Lung (tissue), 12 donors: Measurements from ENCODE around the gene RBP3. TPM values are rescaled to one million over a fixed set of nuclear protein-coding genes. Genes with fewer than 3 reads are reported as not detected.

Source experiments
- ATAC-seq: fragments of 200-7000 bp; cut with Tn5 transposase; one replicate; pipeline ENCODE4 v1.9.1; 2020; ENCODE audit warnings: moderate number of reproducible peaks; ENCODE audit not compliant: insufficient read depth, low FRiP score
- DNase-seq, 3 donors: peaks; one replicate each; pipeline ENCODE4 v3.0.0-alpha.2; 2013 to 2017
- H3K27ac ChIP-seq, 2 donors: one replicate each; pipeline ENCODE4 v1.5.1; 2013; ENCODE audit warnings: mild to moderate bottlenecking in 2 of 2, moderate library complexity in 2 of 2, control low read depth in 1 of 2, inconsistent platforms in 1 of 2, low read depth in 1 of 2, low read length in 1 of 2
- H3K27me3 ChIP-seq, 3 donors: one replicate each; pipeline ENCODE4 v1.5.1; 2013; ENCODE audit warnings: low read length in 2 of 3; ENCODE audit not compliant: control insufficient read depth in 3 of 3, insufficient read depth in 3 of 3
- H3K36me3 ChIP-seq, 4 donors: one replicate each; pipeline ENCODE4 v1.5.1; 2013; ENCODE audit warnings: low read length in 4 of 4, mild to moderate bottlenecking in 1 of 4, moderate library complexity in 1 of 4; ENCODE audit not compliant: control insufficient read depth in 4 of 4, insufficient read depth in 4 of 4
- H3K4me1 ChIP-seq, 5 donors: one replicate each; pipeline ENCODE4 v1.5.1; 2013; ENCODE audit warnings: low read length in 5 of 5, mild to moderate bottlenecking in 2 of 5, moderate library complexity in 1 of 5; ENCODE audit not compliant: control insufficient read depth in 5 of 5, insufficient read depth in 5 of 5
- H3K4me3 ChIP-seq: one replicate; pipeline ENCODE4 v1.5.1; 2013; ENCODE audit warnings: mild to moderate bottlenecking, control low read depth, moderate library complexity
- H3K9ac ChIP-seq, 2 donors: one replicate each; pipeline ENCODE4 v1.5.1; 2013; ENCODE audit warnings: low read length in 2 of 2, control low read depth in 1 of 2; ENCODE audit not compliant: insufficient read depth in 1 of 2
- H3K9me3 ChIP-seq, 4 donors: one replicate each; pipeline ENCODE4 v1.5.1; 2013; ENCODE audit warnings: low read length in 3 of 4, mild to moderate bottlenecking in 1 of 4, moderate library complexity in 1 of 4; ENCODE audit not compliant: control insufficient read depth in 4 of 4, insufficient read depth in 3 of 4
- CTCF ChIP-seq: IDR thresholded peaks from 2 replicates; pipeline ENCODE4 v1.5.1; 2012; ENCODE audit warnings: mild to moderate bottlenecking; ENCODE audit errors: control extremely low read depth, extremely low read depth
- WGBS, 2 donors: extraction: QIAGEN DNeasy Blood & Tissue Kit; methylation state at CpG; one replicate each; pipeline ENCODE4 v1.1.7; 2013; 5-methylcytosine and 5-hydroxymethylcytosine counted together
- polyA plus RNA-seq, 2 donors: library from polyadenylated mRNA; stranded (reverse); fragments of 200-250 nt; gene quantifications; one replicate each; pipeline ENCODE4 v1.2.1, GENCODE V29; 2013
- total RNA-seq, 2 donors: library from RNA; depleted of rRNA in 1 of 2; stranded (reverse); fragments of >200 nt in 1 of 2; gene quantifications; one replicate each; pipeline ENCODE4 v1.2.1, GENCODE V29; 2014 to 2021
- donor health status: control.
- donor health status: control.
- donor health status: Bipolar disorder and iron deficiency.
- donor health status: healthy.
- donor health status: DM: yes; HTN: yes; CAD: no.

RBP3 gene
- total and polyA plus RNA-seq, 4 donors, result 0.01 TPM; not detected in 3

- peak in 1 of 3 donors; percentile 9 for DNase-seq
- no peak for ATAC-seq
- H3K27me3 ChIP-seq, result no peaks in the 10 kb centered on the region
- no peak overlapping the region for H3K27ac ChIP-seq
- no peaks in the 10 kb centered on the region for H3K4me1 ChIP-seq
- 94 to 96% methylated on average over 22 to 24 of the region's 24 CpGs for WGBS, 2 donors
- H3K36me3 ChIP-seq, result no peaks in the 10 kb centered on the region
- H3K9me3 ChIP-seq, result no peaks in the 10 kb centered on the region
- TF ChIP-seq CTCF, result no peak
- no peak overlapping the region for H3K4me3 ChIP-seq
- H3K9ac ChIP-seq, result no peak overlapping the region
These were observed 20.4 kb downstream of the RBP3 start for GRCh38 chr10:47368431-47369180.

DNA sequence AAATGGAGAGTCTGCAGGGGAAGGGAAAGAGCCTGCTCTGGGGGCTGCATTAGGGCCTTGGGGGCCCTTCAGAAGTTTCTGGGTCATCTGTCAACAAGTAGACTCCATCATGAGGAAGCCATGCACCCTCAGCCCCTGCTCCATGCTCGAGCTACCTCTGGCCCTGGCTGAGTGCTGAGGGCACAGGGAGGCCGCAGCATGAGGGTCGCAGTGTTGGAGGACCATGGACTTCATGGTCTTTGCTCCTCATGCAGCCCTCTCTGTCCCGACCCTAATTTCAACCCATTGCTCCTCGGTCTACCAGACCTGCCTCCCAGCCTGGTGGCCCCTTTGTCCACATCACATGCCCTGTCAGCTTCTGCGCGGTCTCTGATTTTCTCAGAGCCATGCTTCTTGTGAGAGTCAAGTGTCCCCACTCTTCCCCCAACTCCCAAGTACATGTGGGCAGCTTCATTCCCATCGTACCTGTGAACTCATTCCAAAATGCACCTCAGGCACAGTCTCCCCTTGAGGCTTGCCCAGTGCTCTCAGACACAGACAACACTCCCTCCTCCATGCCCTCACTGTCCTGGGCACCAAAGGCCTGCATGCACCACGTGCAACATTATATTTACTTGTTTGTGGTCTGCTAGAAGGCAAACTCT lies 21.2 kb downstream of the RBP3 start:
- no peaks in the 10 kb centered on the region for H3K9me3 ChIP-seq
- H3K9ac ChIP-seq, result no peak overlapping the region
- no peaks in the 10 kb centered on the region for H3K27me3 ChIP-seq
- no peak overlapping the region for H3K4me3 ChIP-seq
- DNase-seq (peak in 1 of 3 donors; percentile 1), ATAC-seq (no peak)
- 80 to 84% methylated on average over 9 of the region's 9 CpGs for WGBS, 2 donors
- no peak for TF ChIP-seq CTCF
- no peaks in the 10 kb centered on the region for H3K36me3 ChIP-seq
- no peak overlapping the region for H3K27ac ChIP-seq
- peaks cover 0 to 5% (median under 1%) of the 10 kb centered on the region in 5 donors for H3K4me1 ChIP-seq

DNA sequence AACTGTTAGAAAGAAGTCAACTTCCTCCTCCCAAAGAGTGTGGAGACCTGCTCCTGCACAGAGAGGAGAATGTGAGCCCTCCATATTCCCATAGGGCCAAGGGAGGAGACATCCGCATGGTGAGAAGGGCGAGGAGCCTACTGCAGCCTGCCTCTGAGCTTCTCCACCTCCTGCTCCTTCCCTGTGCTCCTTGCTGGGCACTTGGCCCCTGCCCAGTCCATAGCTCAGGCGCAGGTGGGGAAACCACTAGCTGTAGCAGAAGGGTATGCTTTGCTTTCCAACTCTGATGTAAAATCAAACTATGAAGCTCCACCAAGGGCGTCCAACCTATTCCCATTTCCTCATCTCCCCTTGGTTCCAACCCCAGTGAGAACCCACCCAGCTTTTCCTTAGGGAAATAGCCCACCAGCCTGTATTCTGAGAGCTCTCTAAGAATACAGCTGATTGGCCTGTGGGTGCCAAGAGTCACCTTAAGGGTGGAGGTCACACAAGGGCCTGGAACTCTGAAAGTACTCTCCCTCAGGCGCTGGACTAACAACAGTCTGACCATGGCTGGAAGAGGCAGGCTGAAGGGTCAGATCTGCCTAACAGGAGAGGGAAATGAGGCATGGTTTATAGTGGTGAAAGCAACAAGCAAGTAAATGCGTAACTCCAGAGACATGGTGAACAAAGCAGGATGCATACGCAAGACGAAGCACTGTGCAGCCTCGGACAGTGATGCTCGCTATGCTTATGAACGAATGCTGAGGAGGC lies 22.0 kb downstream of the RBP3 start:
- Histone ChIP-seq H3K27me3 (no peaks in the 10 kb centered on the region), H3K36me3 (no peaks in the 10 kb centered on the region), H3K4me1 (peaks cover 0 to 14% (median 3%) of the 10 kb centered on the region in 5 donors), H3K9me3 (no peaks in the 10 kb centered on the region), H3K27ac (no peak overlapping the region), H3K4me3 (no peak overlapping the region), H3K9ac (no peak overlapping the region)
- 95% methylated on average over 11 of the region's 11 CpGs for WGBS, 2 donors
- no peak for TF ChIP-seq CTCF
- DNase-seq (peak in 1 of 3 donors; percentile 7), ATAC-seq (no peak)
